Stimulated activated CD8-positive, alpha-beta memory T cell treated with anti-CD3 and anti-CD28 coated beads, Interleukin-15, amount 100 ng/mL, for 48 hours (primary cell): Measurements from ENCODE around the gene PWP2.
A peak's percentile ranks its signal among the peaks of the same experiment; 100 is the strongest.
"Not testable (repeated sequence)": the region's sequence is repeated elsewhere in the genome, so short reads cannot be mapped to it uniquely, and the experiment has no call there.

Experiments
- DNase-seq, 2 donors: peaks; one replicate each; pipeline ENCODE4 v3.0.0-alpha.2; 2020; ENCODE audit warnings: low read depth in 2 of 2

Gene PWP2

GRCh38 chr21:44138039-44138438, 30.8 kb downstream of the PWP2 start:
- not testable (repeated sequence) for DNase-seq

- DNase-seq, result not testable (repeated sequence)
Measured at GRCh38 chr21:44139787-44140551, 32.8 kb downstream of the PWP2 start.

GRCh38 chr21:44140552-44140932, 33.3 kb downstream of the PWP2 start:
- not testable (repeated sequence) for DNase-seq

GRCh38 chr21:44142470-44142869, 35.3 kb downstream of the PWP2 start:
- not testable (repeated sequence) for DNase-seq

- peak in 1 of 2 donors; percentile 23 for DNase-seq
Measured at GRCh38 chr21:44143380-44143779, 36.2 kb downstream of the PWP2 start.

- DNase-seq, result not testable (repeated sequence)
Measured at GRCh38 chr21:44143996-44144395, 36.8 kb downstream of the PWP2 start.

- not testable (repeated sequence) for DNase-seq
Measured at GRCh38 chr21:44144784-44145602, 37.8 kb downstream of the PWP2 start.

- DNase-seq, result not testable (repeated sequence)
Measured at GRCh38 chr21:44145616-44146015, 38.4 kb downstream of the PWP2 start.

GRCh38 chr21:44147108-44147507, 39.9 kb downstream of the PWP2 start:
- DNase-seq, result not testable (repeated sequence)

GRCh38 chr21:44150255-44150654, 43.1 kb downstream of the PWP2 start:
- not testable (repeated sequence) for DNase-seq

GRCh38 chr21:44153214-44153888, 46.2 kb downstream of the PWP2 start:
- DNase-seq, result not testable (repeated sequence)

GRCh38 chr21:44153889-44154228, 46.7 kb downstream of the PWP2 start:
- peak; percentile 27 to 44 for DNase-seq

- DNase-seq, result not testable (repeated sequence)
Measured at GRCh38 chr21:44154816-44155230, 47.6 kb downstream of the PWP2 start.

- peak in 1 of 2 donors; percentile 55 for DNase-seq
Measured at GRCh38 chr21:44155231-44155993, 48.2 kb downstream of the PWP2 start.

GRCh38 chr21:44155994-44156380, 48.8 kb downstream of the PWP2 start:
- DNase-seq, result not testable (repeated sequence)

- DNase-seq, result not testable (repeated sequence)
Measured at GRCh38 chr21:44157439-44158081, 50.4 kb downstream of the PWP2 start.

- DNase-seq, result not testable (repeated sequence)
Measured at GRCh38 chr21:44158082-44158468, 50.9 kb downstream of the PWP2 start.

GRCh38 chr21:44159349-44160297, 52.4 kb downstream of the PWP2 start:
- DNase-seq, result not testable (repeated sequence)

- not testable (repeated sequence) for DNase-seq
Measured at GRCh38 chr21:44160298-44160672, 53.1 kb downstream of the PWP2 start.

GRCh38 chr21:44160821-44161220, 53.6 kb downstream of the PWP2 start:
- DNase-seq, result not testable (repeated sequence)
